ENCODE measurements around the gene PPP2R2D. TPM values are rescaled to one million over a fixed set of nuclear protein-coding genes. Genes with fewer than 3 reads are reported as not detected.

Gene PPP2R2D
- total RNA-seq (ENCODE audit: unreplicated experiment): 36.9 TPM
- long read RNA-seq, full-length matches to known transcripts: 1 of 7 reads
- long read RNA-seq, partial matches to known transcripts: 5 of 7 reads
- long read RNA-seq, other reads (novel, unspliced or antisense): 1 of 7 reads

- no peaks in the 10 kb centered on the region for H3K9me3 Mint-ChIP-seq (ENCODE audit: unreplicated experiment)
- peak within 1 kb of the TSS; percentile 82 for H3K27ac Mint-ChIP-seq (ENCODE audit: unreplicated experiment)
- H3K4me1 Mint-ChIP-seq (ENCODE audit: unreplicated experiment): peaks cover 24% of the 10 kb centered on the region
- H3K36me3 Mint-ChIP-seq (ENCODE audit: low read depth, unreplicated experiment): peaks cover 10% of the 10 kb centered on the region
- H3K27me3 Mint-ChIP-seq (ENCODE audit: unreplicated experiment): peaks cover 5% of the 10 kb centered on the region
- peak; percentile 94 for DNase-seq (ENCODE audit: low spot score)
- H3K4me3 Mint-ChIP-seq (ENCODE audit: unreplicated experiment): peak within 1 kb of the TSS; percentile 96
- TF ChIP-seq CTCF (IDR thresholded peaks at IDR 0.05; ENCODE audit: unreplicated experiment): no peak
Observed at GRCh38 chr10:131900350-131901152, at the start of gene PPP2R2D. TSS of gene PPP2R2D (plus strand) at chr10:131901008. CDS start at chr10:131901149, 141 bp downstream.

- H3K9me3 Mint-ChIP-seq (ENCODE audit: unreplicated experiment): no peaks in the 10 kb centered on the region
- no peaks in the 10 kb centered on the region for H3K4me1 Mint-ChIP-seq (ENCODE audit: unreplicated experiment)
- no peak for DNase-seq (ENCODE audit: low spot score)
- peaks cover 11% of the 10 kb centered on the region for H3K27me3 Mint-ChIP-seq (ENCODE audit: unreplicated experiment)
- H3K4me3 Mint-ChIP-seq (ENCODE audit: unreplicated experiment): no peak overlapping the region
- no peak overlapping the region for H3K27ac Mint-ChIP-seq (ENCODE audit: unreplicated experiment)
- no peaks in the 10 kb centered on the region for H3K36me3 Mint-ChIP-seq (ENCODE audit: low read depth, unreplicated experiment)
- no peak for TF ChIP-seq CTCF (IDR thresholded peaks at IDR 0.05; ENCODE audit: unreplicated experiment)
Observed at GRCh38 chr10:131851346-131851745, 49.5 kb upstream of the PPP2R2D start.

- Mint-ChIP-seq H3K9me3 (ENCODE audit: unreplicated experiment) (no peaks in the 10 kb centered on the region), H3K4me1 (ENCODE audit: unreplicated experiment) (no peaks in the 10 kb centered on the region), H3K27ac (ENCODE audit: unreplicated experiment) (no peak overlapping the region), H3K27me3 (ENCODE audit: unreplicated experiment) (peaks cover 13% of the 10 kb centered on the region), H3K36me3 (ENCODE audit: low read depth, unreplicated experiment) (no peaks in the 10 kb centered on the region), H3K4me3 (ENCODE audit: unreplicated experiment) (no peak overlapping the region)
- TF ChIP-seq CTCF (IDR thresholded peaks at IDR 0.05; ENCODE audit: unreplicated experiment): no peak
- no peak for DNase-seq (ENCODE audit: low spot score)
Observed at GRCh38 chr10:131852176-131852822, 48.5 kb upstream of the PPP2R2D start.

GRCh38 chr10:131852823-131853609 is 47.8 kb upstream of the PPP2R2D start:
- no peak for TF ChIP-seq CTCF (IDR thresholded peaks at IDR 0.05; ENCODE audit: unreplicated experiment)
- H3K4me3 Mint-ChIP-seq (ENCODE audit: unreplicated experiment): no peak overlapping the region
- H3K4me1 Mint-ChIP-seq (ENCODE audit: unreplicated experiment): no peaks in the 10 kb centered on the region
- no peaks in the 10 kb centered on the region for H3K36me3 Mint-ChIP-seq (ENCODE audit: low read depth, unreplicated experiment)
- no peak overlapping the region for H3K27ac Mint-ChIP-seq (ENCODE audit: unreplicated experiment)
- no peak for DNase-seq (ENCODE audit: low spot score)
- H3K9me3 Mint-ChIP-seq (ENCODE audit: unreplicated experiment): no peaks in the 10 kb centered on the region
- H3K27me3 Mint-ChIP-seq (ENCODE audit: unreplicated experiment): peaks cover 13% of the 10 kb centered on the region

Data from endothelial cell (in vitro differentiated cells).